Measurements from ENCODE around the gene PRM3. TPM values are rescaled to one million over a fixed set of nuclear protein-coding genes. Genes with fewer than 3 reads are reported as not detected.

PRM3 gene
- total and polyA plus RNA-seq, 2 of the 8 experiments (the other 6 are each of a cell fraction or from before 2014, with no cell fraction given): not detected

DNA sequence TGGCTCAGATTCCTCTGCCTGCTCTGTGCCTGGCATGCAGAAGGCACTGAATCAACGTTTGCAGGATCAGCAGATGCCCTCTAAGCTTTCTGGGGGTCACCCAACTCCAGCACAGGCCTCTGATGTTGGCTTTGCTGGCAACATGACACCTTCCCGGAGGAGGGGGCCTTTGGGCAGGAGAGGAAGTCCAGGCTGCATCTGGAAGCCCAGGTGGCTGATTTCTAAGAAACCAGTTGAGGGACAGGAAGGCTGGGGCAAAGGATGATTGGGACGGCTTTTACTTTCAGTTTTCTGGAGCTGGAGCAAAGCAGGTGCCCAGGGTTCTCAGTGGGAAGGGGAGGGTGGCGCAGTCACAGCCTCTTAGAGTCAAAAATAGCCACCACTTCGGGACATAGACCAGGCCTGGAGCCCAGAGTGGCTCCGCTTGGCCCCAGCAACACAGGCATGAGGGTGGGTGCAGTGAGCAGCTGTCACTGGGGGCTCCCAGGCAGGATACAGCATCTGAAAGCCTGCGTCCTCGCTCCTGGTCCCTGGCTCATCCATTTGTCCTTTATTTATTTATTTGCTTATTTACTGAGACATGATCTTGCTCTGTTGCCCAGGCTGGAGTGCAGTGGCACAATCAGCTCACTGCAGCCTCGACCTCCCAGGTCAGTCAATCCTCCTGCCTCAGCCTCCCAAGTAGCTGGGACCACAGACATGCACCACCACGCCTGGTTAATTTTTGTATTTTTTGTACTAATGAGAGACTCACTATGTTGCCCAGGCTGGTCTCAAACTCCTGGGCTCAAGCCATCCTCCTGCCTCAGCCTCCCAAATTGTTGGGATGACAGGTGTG is 32.6 kb downstream of the PRM3 start (continued):
- no peak for TF ChIP-seq TBP (IDR thresholded peaks at IDR 0.05; ENCODE audit: low read depth, low read length)
- no peak for TF ChIP-seq EP300 (IDR thresholded peaks at IDR 0.05; ENCODE audit: borderline replicate concordance in 1 of 2, low read depth in 2 of 2, low read length in 2 of 2)
- TF ChIP-seq KDM1A (IDR thresholded peaks at IDR 0.05; ENCODE audit: borderline replicate concordance, low read length): no peak
- TF ChIP-seq HDAC6 (IDR thresholded peaks at IDR 0.05; ENCODE audit: low read depth, low read length): no peak
- no peak for TF ChIP-seq BACH1 (IDR thresholded peaks at IDR 0.05; ENCODE audit: low read length)
- TF ChIP-seq, protein P1, sequence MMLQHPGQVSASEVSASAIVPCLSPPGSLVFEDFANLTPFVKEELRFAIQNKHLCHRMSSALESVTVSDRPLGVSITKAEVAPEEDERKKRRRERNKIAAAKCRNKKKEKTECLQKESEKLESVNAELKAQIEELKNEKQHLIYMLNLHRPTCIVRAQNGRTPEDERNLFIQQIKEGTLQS (IDR thresholded peaks at IDR 0.05; ENCODE audit: insufficient read depth, low read depth, low read length): no peak
- no peak for TF ChIP-seq BCL11A (IDR thresholded peaks at IDR 0.05; ENCODE audit: low read depth in 2 of 2, low read length in 2 of 2)
